Coronary artery (tissue), 2 donors: Measurements from ENCODE around the gene CPED1.

Source experiments
- DNase-seq: peaks from one replicate; pipeline ENCODE4 v3.0.0-alpha.2; 2017; ENCODE audit warnings: low spot score
- H3K27ac ChIP-seq, 2 donors: fragments of 200-600 bp; sonication (generic); one replicate each; pipeline ENCODE4 v1.5.1; 2016 to 2019
- H3K4me3 ChIP-seq: fragments of 200-600 bp; sonication (generic); 2 replicates; pipeline ENCODE4 v1.5.1; 2016; ENCODE audit warnings: mild to moderate bottlenecking, moderate library complexity
- CTCF ChIP-seq: fragments of 200-600 bp; sonication (generic); IDR thresholded peaks from one replicate; pipeline ENCODE4 v1.5.1; 2019; ENCODE audit warnings: antibody characterized with exemption

CPED1 gene

GRCh38 chr7:121195874-121196273 lies 207.4 kb downstream of the CPED1 start:
- Histone ChIP-seq H3K27ac (peak overlapping the region in 1 of 2 donors; percentile 43), H3K4me3 (no peak overlapping the region)
- DNase-seq: no peak
- no peak for TF ChIP-seq CTCF

- no peak for TF ChIP-seq CTCF
- no peak overlapping the region for H3K27ac ChIP-seq
- H3K4me3 ChIP-seq: no peak overlapping the region
- no peak for DNase-seq
Measured at GRCh38 chr7:121196286-121196685, 207.8 kb downstream of the CPED1 start.

GRCh38 chr7:121197455-121197854 lies 208.9 kb downstream of the CPED1 start:
- DNase-seq: no peak
- H3K27ac ChIP-seq: no peak overlapping the region
- H3K4me3 ChIP-seq: no peak overlapping the region
- no peak for TF ChIP-seq CTCF

DNA sequence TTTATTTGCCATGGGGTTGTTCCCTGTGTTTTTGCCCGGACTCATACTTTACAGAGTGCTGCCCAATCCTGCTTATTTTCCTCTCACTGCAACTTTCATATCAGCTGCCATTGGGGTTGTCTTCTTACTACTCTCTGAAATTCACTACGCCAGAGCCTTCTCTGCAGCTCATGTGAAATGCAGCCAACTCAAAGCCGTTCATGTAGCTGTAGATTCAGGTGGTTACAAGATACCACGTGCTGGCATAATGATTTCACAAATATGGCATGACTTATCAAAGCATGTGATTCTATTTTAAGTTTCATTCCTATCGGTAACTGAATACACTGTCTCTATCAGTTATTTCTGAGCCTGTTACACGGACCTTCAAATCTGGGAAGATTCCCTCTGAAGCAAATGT lies 210.0 kb downstream of the CPED1 start:
- Histone ChIP-seq H3K27ac (no peak overlapping the region), H3K4me3 (no peak overlapping the region)
- no peak for DNase-seq
- no peak for TF ChIP-seq CTCF

- TF ChIP-seq CTCF: no peak
- Histone ChIP-seq H3K4me3 (no peak overlapping the region), H3K27ac (no peak overlapping the region)
- DNase-seq: no peak
Measured at GRCh38 chr7:121202125-121202524, 213.6 kb downstream of the CPED1 start.

DNA sequence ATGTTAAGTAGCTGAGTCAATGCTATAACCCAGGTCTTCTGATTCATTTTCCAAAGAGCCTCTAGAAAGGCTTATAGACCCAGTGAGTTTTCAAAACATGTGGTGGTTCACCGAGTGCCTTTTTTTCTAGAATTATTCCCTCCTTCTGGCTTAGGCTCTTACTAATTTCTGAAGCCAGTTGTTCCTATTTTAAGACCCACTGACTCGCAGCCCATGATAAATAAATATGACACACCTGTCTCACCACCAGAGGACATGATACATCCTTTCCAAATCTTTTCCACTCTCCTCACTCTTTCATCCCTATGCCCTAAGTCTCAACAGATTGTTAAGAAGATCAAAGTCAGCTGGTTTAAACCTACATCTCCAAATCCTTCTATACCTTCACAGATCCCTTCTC lies 214.3 kb downstream of the CPED1 start:
- no peak overlapping the region for H3K4me3 ChIP-seq
- no peak overlapping the region for H3K27ac ChIP-seq
- TF ChIP-seq CTCF: no peak
- DNase-seq: no peak

DNA sequence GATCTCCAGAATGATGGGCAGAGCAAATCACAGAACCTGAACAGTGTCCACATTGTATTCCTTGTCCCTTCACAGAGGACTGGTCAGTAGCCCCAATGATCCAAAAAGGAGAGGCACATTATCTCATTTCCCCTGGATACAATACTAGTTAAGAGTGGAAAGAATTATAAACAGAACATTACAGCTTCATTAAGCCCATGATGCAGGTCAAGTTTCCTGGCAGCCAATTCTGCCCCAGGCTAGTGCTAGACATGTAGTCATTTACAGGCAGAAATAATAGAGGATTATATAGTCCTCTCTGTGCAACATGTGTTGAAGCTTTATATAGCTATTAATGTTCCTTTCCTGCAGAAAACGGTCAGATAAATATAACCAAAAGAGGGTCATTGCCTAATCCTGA lies 216.0 kb downstream of the CPED1 start:
- DNase-seq: no peak
- TF ChIP-seq CTCF: no peak
- Histone ChIP-seq H3K4me3 (no peak overlapping the region), H3K27ac (no peak overlapping the region)
